PC-3 (cell line): Measurements from ENCODE around the gene SLC25A24. TPM values are rescaled to one million over a fixed set of nuclear protein-coding genes. Genes with fewer than 3 reads are reported as not detected.

ENCODE experiments used
- ATAC-seq: fragments of 200-7000 bp; cut with Tn5 transposase; 2 replicates; pipeline ENCODE4 v1.9.1; 2020; ENCODE audit warnings: mild to moderate bottlenecking, moderate library complexity
- BruUV-seq: library from RNA; stranded (reverse); fragments of 400-500 nt; replicated peaks from 2 replicates; lab custom pipeline; 2021; lab: Mats Ljungman, UMichigan
- CTCF ChIA-PET: fragments of 300-600 bp; sonication (Branson Sonifier 250); formaldehyde crosslinking; loops from one replicate; lab custom pipeline; 2022; ENCODE audit warnings: antibody characterized with exemption; lab: Charles Lee
- POLR2A ChIA-PET: fragments of 300-600 bp; sonication (Branson Sonifier 250); formaldehyde crosslinking; loops from one replicate; lab custom pipeline; 2022; ENCODE audit warnings: antibody characterized with exemption; ENCODE audit not compliant: unreplicated experiment; lab: Charles Lee
- DNase-seq: peaks from one replicate; pipeline ENCODE4 v3.0.0-alpha.2; 2015
- H2AFZ ChIP-seq: fragments of 300-600 bp; sonication (generic); 2 replicates; pipeline ENCODE4 v1.6.0; 2016; ENCODE audit warnings: antibody characterized with exemption, low read length
- H3F3A ChIP-seq: fragments of 300-600 bp; sonication (generic); one replicate; pipeline ENCODE4 v1.6.0; 2017; ENCODE audit warnings: antibody characterized with exemption, low read length, control low read depth, mild to moderate bottlenecking; ENCODE audit not compliant: unreplicated experiment
- H3K27ac ChIP-seq: fragments of 300-600 bp; sonication (generic); 2 replicates; pipeline ENCODE4 v1.5.1; 2016; ENCODE audit warnings: mild to moderate bottlenecking, low read length
- H3K27me3 ChIP-seq: fragments of 300-600 bp; sonication (generic); 2 replicates; pipeline ENCODE4 v1.6.1; 2016; ENCODE audit warnings: low read length, mixed read lengths
- H3K36me3 ChIP-seq: fragments of 300-600 bp; sonication (generic); 2 replicates; pipeline ENCODE4 v1.6.1; 2016; ENCODE audit warnings: low read depth, mixed run types, low read length, mixed read lengths
- H3K4me1 ChIP-seq: fragments of 300-600 bp; sonication (generic); 2 replicates; pipeline ENCODE4 v1.5.1; 2016; ENCODE audit warnings: low read length; ENCODE audit not compliant: insufficient read depth
- H3K4me2 ChIP-seq: fragments of 300-600 bp; sonication (generic); 2 replicates; pipeline ENCODE4 v1.6.0; 2016; ENCODE audit warnings: low read length
- H3K4me3 ChIP-seq: fragments of 300-600 bp; sonication (generic); 2 replicates; pipeline ENCODE4 v1.5.1; 2016; ENCODE audit warnings: mild to moderate bottlenecking, low read length, mixed read lengths
- H3K79me2 ChIP-seq: fragments of 300-600 bp; sonication (generic); 2 replicates; pipeline ENCODE4 v1.6.1; 2017; ENCODE audit warnings: low read length, mixed read lengths
- H3K9ac ChIP-seq: fragments of 300-600 bp; sonication (generic); 2 replicates; pipeline ENCODE4 v1.6.0; 2016; ENCODE audit warnings: mild to moderate bottlenecking, low read length
- H3K9me2 ChIP-seq: fragments of 300-600 bp; sonication (generic); replicated peaks from 2 replicates; pipeline ENCODE4 v1.6.1; 2016; ENCODE audit warnings: mixed run types, low read length, mixed read lengths
- H3K9me3 ChIP-seq: fragments of 300-600 bp; sonication (generic); 2 replicates; pipeline ENCODE4 v1.6.1; 2016; ENCODE audit warnings: low read length, mixed read lengths
- H4K20me1 ChIP-seq: fragments of 300-600 bp; sonication (generic); 2 replicates; pipeline ENCODE4 v1.6.1; 2016; ENCODE audit warnings: low read length, mixed read lengths
- CTCF ChIP-seq: fragments of 300-600 bp; sonication (generic); conservative IDR thresholded peaks from 2 replicates; pipeline ENCODE4 v1.5.1; 2017; ENCODE audit warnings: antibody characterized with exemption, low read depth, mild to moderate bottlenecking, low read length
- EZH2 ChIP-seq: fragments of 300-600 bp; sonication (generic); IDR thresholded peaks from one replicate; pipeline ENCODE4 v1.6.1; 2017; ENCODE audit warnings: antibody characterized with exemption, mild to moderate bottlenecking, low read length; ENCODE audit not compliant: unreplicated experiment
- EZH2phosphoT487 ChIP-seq: fragments of 300-600 bp; sonication (generic); IDR thresholded peaks from 2 replicates; pipeline ENCODE4 v1.6.1; 2018; ENCODE audit warnings: mild to moderate bottlenecking, antibody characterized with exemption, low read length, borderline replicate concordance
- intact Hi-C: fragments of 100-400 bp; cut with micrococcal nuclease; formaldehyde crosslinking; loops from 2 replicates; pipeline ENCODE4 v1.9.0; 2023
- total RNA-seq: library from RNA; depleted of rRNA; stranded (reverse); fragments of >200 nt; gene quantifications from 2 replicates; pipeline ENCODE4 v1.2.3, GENCODE V29; 2014

The SLC25A24 gene
- total RNA-seq, 1 experiment from 2014 or later, result 30.3 TPM

GRCh38 chr1:108190686-108191416, 9.3 kb downstream of the SLC25A24 start:
- H2AFZ ChIP-seq, result no peak overlapping the region
- H3K4me3 ChIP-seq, result no peak overlapping the region
- ChIA-PET POLR2A (no interaction called here), CTCF (interaction anchor here (0.8 kb wide), 1 partner anchor 10 kb away, joined by 6 read pairs; no protein-coding TSS in a partner anchor)
- H4K20me1 ChIP-seq, result no peaks in the 10 kb centered on the region
- H3K27ac ChIP-seq, result no peak overlapping the region
- H3K9me2 ChIP-seq, result no peaks in the 10 kb centered on the region
- TF ChIP-seq EZH2 (no peak), EZH2phosphoT487 (no peak), CTCF (no peak)
- no peaks in the 10 kb centered on the region for H3K4me1 ChIP-seq
- no peaks in the 10 kb centered on the region for H3K9me3 ChIP-seq
- peaks cover 38% of the 10 kb centered on the region for H3K36me3 ChIP-seq
- H3K79me2 ChIP-seq, result peaks cover 89% of the 10 kb centered on the region
- BruUV-seq, result no TSS peak
- no peak overlapping the region for H3K4me2 ChIP-seq
- ATAC-seq (peak; percentile 33; the same call in 1 of the 2 replicates), DNase-seq (peak; percentile 25)
- H3K9ac ChIP-seq, result no peak overlapping the region
- no peaks in the 10 kb centered on the region for H3K27me3 ChIP-seq
- intact Hi-C loops, result loop anchor here (10.0 kb wide), 1 partner anchor 46 kb away; no protein-coding TSS in a partner anchor
- H3F3A ChIP-seq, result no peaks in the 10 kb centered on the region

- H3K27me3 ChIP-seq, result no peaks in the 10 kb centered on the region
- H2AFZ ChIP-seq, result no peak overlapping the region
- H3F3A ChIP-seq, result no peaks in the 10 kb centered on the region
- H3K79me2 ChIP-seq, result peaks cover 82% of the 10 kb centered on the region
- POLR2A ChIA-PET, result no interaction called here
- no peak overlapping the region for H3K9ac ChIP-seq
- H3K9me2 ChIP-seq, result no peaks in the 10 kb centered on the region
- no peaks in the 10 kb centered on the region for H3K9me3 ChIP-seq
- no peaks in the 10 kb centered on the region for H3K4me1 ChIP-seq
- peaks cover 38% of the 10 kb centered on the region for H3K36me3 ChIP-seq
- intact Hi-C loops, result loop anchor here (10.0 kb wide), 1 partner anchor 45 kb away; no protein-coding TSS in a partner anchor
- TF ChIP-seq EZH2phosphoT487 (no peak), CTCF (no peak), EZH2 (no peak)
- CTCF ChIA-PET, result no interaction called here
- no peaks in the 10 kb centered on the region for H4K20me1 ChIP-seq
- DNase-seq (no peak), ATAC-seq (no peak)
- no peak overlapping the region for H3K4me2 ChIP-seq
- H3K4me3 ChIP-seq, result no peak overlapping the region
- no peak overlapping the region for H3K27ac ChIP-seq
- BruUV-seq, result no TSS peak
Measured at GRCh38 chr1:108190001-108190634, 10.0 kb downstream of the SLC25A24 start.

- POLR2A ChIA-PET, result no interaction called here
- H4K20me1 ChIP-seq, result no peaks in the 10 kb centered on the region
- DNase-seq, result no peak
- H3F3A ChIP-seq, result no peaks in the 10 kb centered on the region
- no peak overlapping the region for H3K4me2 ChIP-seq
- no peak for ATAC-seq
- TF ChIP-seq EZH2 (no peak), CTCF (no peak), EZH2phosphoT487 (no peak)
- no peak overlapping the region for H3K9ac ChIP-seq
- H3K79me2 ChIP-seq, result peaks cover 75% of the 10 kb centered on the region
- BruUV-seq, result no TSS peak
- H3K27ac ChIP-seq, result no peak overlapping the region
- no peak overlapping the region for H3K4me3 ChIP-seq
- H3K36me3 ChIP-seq, result peaks cover 39% of the 10 kb centered on the region
- no peak overlapping the region for H2AFZ ChIP-seq
- CTCF ChIA-PET, result no interaction called here
- H3K9me2 ChIP-seq, result no peaks in the 10 kb centered on the region
- intact Hi-C loops, result no loop called here
- H3K9me3 ChIP-seq, result no peaks in the 10 kb centered on the region
- H3K4me1 ChIP-seq, result no peaks in the 10 kb centered on the region
- H3K27me3 ChIP-seq, result no peaks in the 10 kb centered on the region
Measured at GRCh38 chr1:108188801-108189200, 11.3 kb downstream of the SLC25A24 start.
